Panc1 (cell line): ENCODE data around the gene CEACAM7. TPM values are rescaled to one million over a fixed set of nuclear protein-coding genes. Genes with fewer than 3 reads are reported as not detected.

Experiments used
- ATAC-seq: fragments of 200-7000 bp; cut with Tn5 transposase; 2 replicates; pipeline ENCODE4 v1.9.1; 2020; ENCODE audit warnings: mild to moderate bottlenecking, moderate library complexity
- BruUV-seq: library from RNA; stranded (reverse); fragments of 400-500 nt; replicated peaks from 2 replicates; lab custom pipeline; 2021; lab: Mats Ljungman, UMichigan
- CTCF ChIA-PET: fragments of 300-600 bp; sonication (Branson Sonifier 250); formaldehyde crosslinking; loops from one replicate; lab custom pipeline; 2022; ENCODE audit warnings: antibody characterized with exemption; lab: Charles Lee
- POLR2A ChIA-PET: fragments of 300-600 bp; sonication (Branson Sonifier 250); formaldehyde crosslinking; loops from one replicate; lab custom pipeline; 2022; ENCODE audit warnings: antibody characterized with exemption; lab: Charles Lee
- DNase-seq: peaks from one replicate; pipeline ENCODE4 v3.0.0-alpha.2; 2010; ENCODE audit warnings: low read depth, low spot score
- H3K27ac ChIP-seq: 2 replicates; pipeline ENCODE4 v1.5.1; 2011; ENCODE audit warnings: mild to moderate bottlenecking, low read length, inconsistent platforms
- H3K27me3 ChIP-seq: fragments of 200-500 bp; sonication (Bioruptor generic); 2 replicates; pipeline ENCODE4 v1.6.0; 2014; ENCODE audit warnings: low read length, inconsistent platforms; ENCODE audit not compliant: control insufficient read depth, insufficient read depth
- H3K36me3 ChIP-seq: fragments of 200-500 bp; sonication (Bioruptor generic); 2 replicates; pipeline ENCODE4 v1.5.1; 2014; ENCODE audit warnings: inconsistent platforms, mild to moderate bottlenecking, low read length, moderate library complexity; ENCODE audit not compliant: control insufficient read depth, insufficient read depth
- H3K4me1 ChIP-seq: 2 replicates; pipeline ENCODE4 v1.5.1; 2011; ENCODE audit warnings: inconsistent platforms, mild to moderate bottlenecking, low read length, moderate library complexity; ENCODE audit not compliant: control insufficient read depth, insufficient read depth
- H3K4me3 ChIP-seq, 2 experiments: 2 replicates each; pipeline ENCODE4 v1.5.1; 2011 to 2012; ENCODE audit warnings: low read depth in 2 of 2, low read length in 2 of 2, mild to moderate bottlenecking in 2 of 2, inconsistent platforms in 1 of 2, moderate library complexity in 1 of 2
- H3K9me3 ChIP-seq: fragments of 200-500 bp; sonication (Bioruptor generic); 2 replicates; pipeline ENCODE4 v1.5.1; 2014; ENCODE audit warnings: low read depth, mild to moderate bottlenecking, inconsistent platforms, low read length, moderate library complexity; ENCODE audit not compliant: control insufficient read depth, insufficient read depth
- CTCF ChIP-seq: fragments of 450-650 bp; IDR thresholded peaks from 2 replicates; pipeline ENCODE4 v1.5.1; 2017; ENCODE audit warnings: mild to moderate bottlenecking
- POLR2AphosphoS5 ChIP-seq: IDR thresholded peaks from 2 replicates; pipeline ENCODE4 v1.6.1; 2012; ENCODE audit warnings: mild to moderate bottlenecking, low read depth, low read length, moderate library complexity
- REST ChIP-seq, 2 experiments: IDR thresholded peaks; 2 replicates each; pipeline ENCODE4 v1.6.1; 2011 to 2012; ENCODE audit warnings: low read depth in 2 of 2, control low read depth in 1 of 2, low read length in 1 of 2, mild to moderate bottlenecking in 1 of 2, moderate library complexity in 1 of 2; ENCODE audit not compliant: insufficient read depth in 1 of 2
- SIN3A ChIP-seq: IDR thresholded peaks from 2 replicates; pipeline ENCODE4 v1.6.1; 2012; ENCODE audit warnings: low read depth, mild to moderate bottlenecking, low read length, moderate library complexity, borderline replicate concordance; ENCODE audit not compliant: insufficient read depth
- TCF7L2 ChIP-seq: IDR thresholded peaks from 2 replicates; pipeline ENCODE4 v1.6.1; 2011; ENCODE audit warnings: mild to moderate bottlenecking, low read depth, low read length, inconsistent platforms
- in situ Hi-C: cut with HindIII; loops from 2 replicates; pipeline ENCODE4 v1.10.0; 2016; ENCODE audit warnings: low sequenced_read_pairs, low pct_unique_long_range_greater_than_20kb
- intact Hi-C: fragments of 100-400 bp; cut with micrococcal nuclease; formaldehyde crosslinking; loops from one replicate; pipeline ENCODE4 v1.10.0; 2022; ENCODE audit not compliant: unreplicated experiment
- total RNA-seq: library from RNA; stranded (reverse); gene quantifications from one replicate; pipeline ENCODE4 v1.2.1, GENCODE V29; 2021; ENCODE audit not compliant: unreplicated experiment

CEACAM7 gene
- total RNA-seq, 1 experiment from 2014 or later: not detected

- TF ChIP-seq SIN3A (no peak), TCF7L2 (no peak), REST (IDR thresholded peaks at IDR 0.05; ENCODE audit: insufficient read depth in 1 of 2, low read depth in 2 of 2, low read length in 1 of 2) (no peak), CTCF (no peak), POLR2AphosphoS5 (no peak)
- no peaks in the 10 kb centered on the region for H3K4me1 ChIP-seq
- DNase-seq: no peak
- no peaks in the 10 kb centered on the region for H3K36me3 ChIP-seq
- CTCF ChIA-PET: no interaction called here
- intact Hi-C loops: no loop called here
- no TSS peak for BruUV-seq
- no peak for ATAC-seq
- no peak overlapping the region for H3K4me3 ChIP-seq
- POLR2A ChIA-PET: no interaction called here
- no peaks in the 10 kb centered on the region for H3K9me3 ChIP-seq
- in situ Hi-C loops: no loop called here
- H3K27me3 ChIP-seq: no peaks in the 10 kb centered on the region
- no peak overlapping the region for H3K27ac ChIP-seq
Observed at GRCh38 chr19:41637484-41637883, 50.6 kb downstream of the CEACAM7 start.

- Histone ChIP-seq H3K4me1 (no peaks in the 10 kb centered on the region), H3K36me3 (no peaks in the 10 kb centered on the region), H3K27me3 (peaks cover 4% of the 10 kb centered on the region), H3K9me3 (no peaks in the 10 kb centered on the region), H3K27ac (no peak overlapping the region), H3K4me3 (no peak overlapping the region)
- no peak for TF ChIP-seq REST (IDR thresholded peaks at IDR 0.05; ENCODE audit: insufficient read depth in 1 of 2, low read depth in 2 of 2, low read length in 1 of 2)
- no peak for TF ChIP-seq POLR2AphosphoS5
- no peak for TF ChIP-seq CTCF
- no peak for TF ChIP-seq TCF7L2
- no peak for TF ChIP-seq SIN3A
- intact Hi-C loops: no loop called here
- in situ Hi-C loops: no loop called here
- DNase-seq: no peak
- BruUV-seq: no TSS peak
- ATAC-seq: no peak
- CTCF ChIA-PET: no interaction called here
- POLR2A ChIA-PET: no interaction called here
Observed at GRCh38 chr19:41627966-41628675, 59.9 kb downstream of the CEACAM7 start.
